Measurements from ENCODE around the gene C2CD4B. TPM values are rescaled to one million over a fixed set of nuclear protein-coding genes. Genes with fewer than 3 reads are reported as not detected.

Gene C2CD4B
- total RNA-seq, 2 experiments from 2014 or later = 0.16 to 0.20 TPM

GRCh38 chr15:62119227-62119864 is 45.7 kb downstream of the C2CD4B start:
- no peaks in the 10 kb centered on the region for H3K36me3 Mint-ChIP-seq (ENCODE audit: low read depth)
- no peaks in the 10 kb centered on the region for H3K9me3 ChIP-seq (ENCODE audit: control insufficient read depth in 1 of 2, insufficient read depth in 1 of 2, low read length in 2 of 2)
- CTCF ChIA-PET = no interaction called here
- DNase-seq (peak in 5 of 14 experiments; percentile 4 to 71 (median 54)), ATAC-seq (ENCODE audit: poor library complexity) (peak; percentile 71)
- H3K4me1 Mint-ChIP-seq (ENCODE audit: low read depth) = peaks cover 52% of the 10 kb centered on the region
- no peak for TF ChIP-seq CTCF (IDR thresholded peaks at IDR 0.05)
- no peaks in the 10 kb centered on the region for H3K9me3 Mint-ChIP-seq
- H3K4me3 ChIP-seq (ENCODE audit: low read length) = peak overlapping the region; percentile 6
- peak overlapping the region; percentile 9 for H3K4me3 Mint-ChIP-seq
- H3K27me3 ChIP-seq (ENCODE audit: control insufficient read depth in 1 of 2, insufficient read depth in 2 of 2, low read length in 2 of 2) = no peaks in the 10 kb centered on the region
- POLR2A ChIA-PET = interaction anchor here (0.8 to 1.5 kb wide), 2 partner anchors 10 to 60 kb away, joined by 3 to 4 read pairs; no protein-coding TSS in a partner anchor
- H3K36me3 ChIP-seq (ENCODE audit: insufficient read depth, low read length) = no peaks in the 10 kb centered on the region
- peak overlapping the region; percentile 54 for H3K27ac Mint-ChIP-seq
- intact Hi-C loops (cut with DNase I, micrococcal nuclease) = no loop called here
- peaks cover 37% of the 10 kb centered on the region for H3K4me1 ChIP-seq (ENCODE audit: insufficient read depth, low read length)
- peak overlapping the region in 1 of 2 donors; percentile 33 for H3K27ac ChIP-seq (ENCODE audit: low read depth in 1 of 2, low read length in 2 of 2)
- H3K27me3 Mint-ChIP-seq = no peaks in the 10 kb centered on the region

GRCh38 chr15:62118520-62119226 is 46.4 kb downstream of the C2CD4B start:
- H3K9me3 ChIP-seq (ENCODE audit: control insufficient read depth in 1 of 2, insufficient read depth in 1 of 2, low read length in 2 of 2) = no peaks in the 10 kb centered on the region
- Mint-ChIP-seq H3K27ac (peak overlapping the region; percentile 54), H3K36me3 (ENCODE audit: low read depth) (no peaks in the 10 kb centered on the region), H3K9me3 (no peaks in the 10 kb centered on the region), H3K4me1 (ENCODE audit: low read depth) (peaks cover 45% of the 10 kb centered on the region), H3K27me3 (no peaks in the 10 kb centered on the region), H3K4me3 (no peak overlapping the region)
- ATAC-seq (ENCODE audit: poor library complexity) (no peak), DNase-seq (peak in 2 of 14 experiments; percentile 22 to 25)
- no peaks in the 10 kb centered on the region for H3K27me3 ChIP-seq (ENCODE audit: control insufficient read depth in 1 of 2, insufficient read depth in 2 of 2, low read length in 2 of 2)
- ChIA-PET CTCF (no interaction called here), POLR2A (interaction anchor here (0.8 to 1.5 kb wide), 2 partner anchors 10 to 59 kb away, joined by 3 to 4 read pairs; no protein-coding TSS in a partner anchor)
- peak overlapping the region; percentile 6 for H3K4me3 ChIP-seq (ENCODE audit: low read length)
- no peak for TF ChIP-seq CTCF (IDR thresholded peaks at IDR 0.05)
- no peak overlapping the region for H3K27ac ChIP-seq (ENCODE audit: low read depth in 1 of 2, low read length in 2 of 2)
- no peaks in the 10 kb centered on the region for H3K36me3 ChIP-seq (ENCODE audit: insufficient read depth, low read length)
- peaks cover 34% of the 10 kb centered on the region for H3K4me1 ChIP-seq (ENCODE audit: insufficient read depth, low read length)
- intact Hi-C loops (cut with DNase I, micrococcal nuclease) = no loop called here

GRCh38 chr15:62115847-62116246 is 49.2 kb downstream of the C2CD4B start:
- H3K9me3 Mint-ChIP-seq = no peaks in the 10 kb centered on the region
- no peak overlapping the region for H3K4me3 ChIP-seq (ENCODE audit: low read length)
- peaks cover 15% of the 10 kb centered on the region for H3K4me1 ChIP-seq (ENCODE audit: insufficient read depth, low read length)
- H3K27ac ChIP-seq (ENCODE audit: low read depth in 1 of 2, low read length in 2 of 2) = no peak overlapping the region
- no peaks in the 10 kb centered on the region for H3K36me3 Mint-ChIP-seq (ENCODE audit: low read depth)
- H3K4me1 Mint-ChIP-seq (ENCODE audit: low read depth) = peaks cover 20% of the 10 kb centered on the region
- CTCF ChIA-PET = no interaction called here
- intact Hi-C loops (cut with DNase I, micrococcal nuclease) = no loop called here
- ATAC-seq (ENCODE audit: poor library complexity) = no peak
- DNase-seq = no peak
- TF ChIP-seq CTCF (IDR thresholded peaks at IDR 0.05) = no peak
- no peaks in the 10 kb centered on the region for H3K9me3 ChIP-seq (ENCODE audit: control insufficient read depth in 1 of 2, insufficient read depth in 1 of 2, low read length in 2 of 2)
- no peaks in the 10 kb centered on the region for H3K27me3 ChIP-seq (ENCODE audit: control insufficient read depth in 1 of 2, insufficient read depth in 2 of 2, low read length in 2 of 2)
- H3K27me3 Mint-ChIP-seq = no peaks in the 10 kb centered on the region
- POLR2A ChIA-PET = no interaction called here
- no peak overlapping the region for H3K27ac Mint-ChIP-seq
- H3K4me3 Mint-ChIP-seq = no peak overlapping the region
- H3K36me3 ChIP-seq (ENCODE audit: insufficient read depth, low read length) = no peaks in the 10 kb centered on the region

Other genes with a start within 250 kb of the C2CD4B start
- gene VPS13C, start 104.8 kb downstream of the C2CD4B start, total RNA-seq = 10 to 100 TPM; 69.7 to 73.2 TPM
- under 1 TPM; 0.19 to 0.34 TPM for gene C2CD4A, start 98.3 kb downstream of the C2CD4B start, total RNA-seq
- under 1 TPM; 0.16 to 0.64 TPM for gene TLN2, start 225.3 kb upstream of the C2CD4B start, total RNA-seq